ENCODE results near the gene ASTN2.

The ASTN2 gene

GRCh38 chr9:116954731-116955130, 460.1 kb downstream of the ASTN2 start:
- no peak for TF ChIP-seq CTCF (IDR thresholded peaks at IDR 0.05; ENCODE audit: extremely low read depth, insufficient read depth, missing control alignments)
- in situ Hi-C loops (cut with MboI; ENCODE audit: low pct_unique_long_range_greater_than_20kb, low sequenced_read_pairs, unreplicated experiment) = no loop called here
- no peak for DNase-seq (ENCODE audit: low spot score)

- DNase-seq (ENCODE audit: low spot score) = no peak
- in situ Hi-C loops (cut with MboI; ENCODE audit: low pct_unique_long_range_greater_than_20kb, low sequenced_read_pairs, unreplicated experiment) = no loop called here
- no peak for TF ChIP-seq CTCF (IDR thresholded peaks at IDR 0.05; ENCODE audit: extremely low read depth, insufficient read depth, missing control alignments)
Observed at GRCh38 chr9:116953271-116953670, 461.6 kb downstream of the ASTN2 start.

GRCh38 chr9:116952436-116952810, 462.4 kb downstream of the ASTN2 start:
- TF ChIP-seq CTCF (IDR thresholded peaks at IDR 0.05; ENCODE audit: extremely low read depth, insufficient read depth, missing control alignments) = no peak
- no peak for DNase-seq (ENCODE audit: low spot score)
- in situ Hi-C loops (cut with MboI; ENCODE audit: low pct_unique_long_range_greater_than_20kb, low sequenced_read_pairs, unreplicated experiment) = no loop called here

- no peak for TF ChIP-seq CTCF (IDR thresholded peaks at IDR 0.05; ENCODE audit: extremely low read depth, insufficient read depth, missing control alignments)
- DNase-seq (ENCODE audit: low spot score) = peak; percentile 57
- in situ Hi-C loops (cut with MboI; ENCODE audit: low pct_unique_long_range_greater_than_20kb, low sequenced_read_pairs, unreplicated experiment) = no loop called here
Observed at GRCh38 chr9:116951588-116952435, 463.0 kb downstream of the ASTN2 start.

GRCh38 chr9:116945817-116946216, 469.0 kb downstream of the ASTN2 start:
- TF ChIP-seq CTCF (IDR thresholded peaks at IDR 0.05; ENCODE audit: extremely low read depth, insufficient read depth, missing control alignments) = no peak
- DNase-seq (ENCODE audit: low spot score) = no peak
- in situ Hi-C loops (cut with MboI; ENCODE audit: low pct_unique_long_range_greater_than_20kb, low sequenced_read_pairs, unreplicated experiment) = no loop called here

- in situ Hi-C loops (cut with MboI; ENCODE audit: low pct_unique_long_range_greater_than_20kb, low sequenced_read_pairs, unreplicated experiment) = no loop called here
- DNase-seq (ENCODE audit: low spot score) = no peak
- TF ChIP-seq CTCF (IDR thresholded peaks at IDR 0.05; ENCODE audit: extremely low read depth, insufficient read depth, missing control alignments) = no peak
Observed at GRCh38 chr9:116944714-116945534, 469.9 kb downstream of the ASTN2 start.

Data from GM13977 (cell line).